Keratinocyte (primary cell): Measurements from ENCODE around the gene TFAP2D.

Source experiments
- CTCF ChIP-seq, 3 experiments: IDR thresholded peaks in 1 of 3; conservative IDR thresholded peaks in 1 of 3; optimal IDR thresholded peaks in 1 of 3; 2 replicates in 2 of 3; 3 replicates in 1 of 3; pipeline versions ENCODE3 to v1.5.1; 2011; ENCODE audit warnings: low read length in 3 of 3, mild to moderate bottlenecking in 3 of 3, moderate library complexity in 2 of 3, control low read depth in 1 of 3, inconsistent platforms in 1 of 3; ENCODE audit not compliant: insufficient read depth in 2 of 3; ENCODE audit errors: extremely low read depth in 1 of 3
- EZH2 ChIP-seq: IDR thresholded peaks from one replicate; pipeline ENCODE4 v1.6.1; 2012; ENCODE audit warnings: inconsistent platforms, mild to moderate bottlenecking, low read length, moderate library complexity

DNA sequence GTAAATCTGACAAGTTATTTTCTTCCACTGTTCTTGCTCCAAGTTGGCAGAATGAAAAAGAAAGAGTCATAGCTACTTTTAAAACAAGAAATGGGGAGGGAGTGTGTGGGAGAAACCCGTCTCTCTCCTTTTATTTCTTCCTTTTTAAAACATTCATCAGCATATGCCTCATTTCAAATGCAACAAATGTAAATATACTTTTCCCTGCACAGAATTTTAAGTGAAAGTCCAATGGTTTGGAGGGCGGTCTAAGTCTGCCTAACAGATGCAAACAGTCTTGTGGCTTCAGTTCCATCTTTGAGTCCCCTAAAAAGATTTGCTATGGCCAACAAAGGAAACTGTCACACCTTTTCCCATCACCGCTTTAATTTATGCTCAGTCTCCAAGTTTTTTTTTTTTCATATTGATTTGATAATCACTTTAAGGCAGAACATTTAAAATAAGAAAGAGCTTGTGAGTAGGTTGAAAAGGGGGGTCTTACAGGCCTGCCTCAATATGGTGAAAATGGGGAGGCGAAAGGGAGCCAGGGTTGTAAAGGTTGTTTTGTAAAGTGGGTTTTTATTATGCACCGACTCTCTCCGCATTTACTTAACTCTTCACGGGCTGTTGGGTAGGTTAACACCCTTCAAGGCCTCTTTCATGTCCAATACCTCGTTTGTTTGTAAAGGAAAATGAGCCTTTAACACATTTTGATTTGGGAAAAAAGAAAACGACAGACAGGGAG is 4.6 kb downstream of the TFAP2D start:
- no peak for TF ChIP-seq CTCF (optimal IDR thresholded peaks at IDR 0.05 in 1 of 3, IDR thresholded peaks at IDR 0.05 in 1 of 3, conservative IDR thresholded peaks at IDR 0.05 in 1 of 3; ENCODE audit: extremely low read depth in 1 of 3, insufficient read depth in 2 of 3, low read length in 3 of 3)
- TF ChIP-seq EZH2, result no peak
